Lower leg skin (tissue), 3 donors: ENCODE measurements around the gene SERPINA3.

Experiments used
- POLR2A ChIP-seq, 2 donors: fragments of 450-650 bp; IDR thresholded peaks; one replicate each; pipeline ENCODE4 v1.6.1; 2016 to 2017; ENCODE audit warnings: antibody characterized with exemption in 2 of 2, mild to moderate bottlenecking in 1 of 2, moderate library complexity in 1 of 2
- TF ChIP-seq, protein P1 (sequence below), 3 donors: fragments of 450-650 bp; IDR thresholded peaks; one replicate each; pipeline ENCODE4 v1.5.1; 2016; ENCODE audit warnings: antibody characterized with exemption in 3 of 3, mild to moderate bottlenecking in 3 of 3, moderate library complexity in 2 of 3

- TF ChIP-seq, protein P1, sequence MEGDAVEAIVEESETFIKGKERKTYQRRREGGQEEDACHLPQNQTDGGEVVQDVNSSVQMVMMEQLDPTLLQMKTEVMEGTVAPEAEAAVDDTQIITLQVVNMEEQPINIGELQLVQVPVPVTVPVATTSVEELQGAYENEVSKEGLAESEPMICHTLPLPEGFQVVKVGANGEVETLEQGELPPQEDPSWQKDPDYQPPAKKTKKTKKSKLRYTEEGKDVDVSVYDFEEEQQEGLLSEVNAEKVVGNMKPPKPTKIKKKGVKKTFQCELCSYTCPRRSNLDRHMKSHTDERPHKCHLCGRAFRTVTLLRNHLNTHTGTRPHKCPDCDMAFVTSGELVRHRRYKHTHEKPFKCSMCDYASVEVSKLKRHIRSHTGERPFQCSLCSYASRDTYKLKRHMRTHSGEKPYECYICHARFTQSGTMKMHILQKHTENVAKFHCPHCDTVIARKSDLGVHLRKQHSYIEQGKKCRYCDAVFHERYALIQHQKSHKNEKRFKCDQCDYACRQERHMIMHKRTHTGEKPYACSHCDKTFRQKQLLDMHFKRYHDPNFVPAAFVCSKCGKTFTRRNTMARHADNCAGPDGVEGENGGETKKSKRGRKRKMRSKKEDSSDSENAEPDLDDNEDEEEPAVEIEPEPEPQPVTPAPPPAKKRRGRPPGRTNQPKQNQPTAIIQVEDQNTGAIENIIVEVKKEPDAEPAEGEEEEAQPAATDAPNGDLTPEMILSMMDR (IDR thresholded peaks at IDR 0.05) = no peak
- TF ChIP-seq POLR2A (IDR thresholded peaks at IDR 0.05) = no peak
Observed at GRCh38 chr14:94594441-94594840, 17.8 kb upstream of the SERPINA3 start.
